Neural cell (in vitro differentiated cells): Measurements from ENCODE around the gene RBM8A. TPM values are rescaled to one million over a fixed set of nuclear protein-coding genes. Genes with fewer than 3 reads are reported as not detected.

Experiments
- H2AFZ ChIP-seq: fragments of 200-600, 300-800 bp; sonication (generic), shearing (Covaris generic); 2 replicates; pipeline ENCODE4 v1.6.0; 2014; ENCODE audit warnings: low read depth, mild to moderate bottlenecking, antibody characterized with exemption, low read length, moderate library complexity
- H3F3A ChIP-seq: fragments of 200-600 bp; shearing (Covaris generic); 2 replicates; pipeline ENCODE4 v1.6.1; 2016; ENCODE audit warnings: mild to moderate bottlenecking, moderate library complexity, mixed read lengths, antibody characterized with exemption, low read length; ENCODE audit not compliant: insufficient read depth, poor library complexity, severe bottlenecking
- H3K27ac ChIP-seq: fragments of 200-600, 300-800 bp; sonication (generic), shearing (Covaris generic); 2 replicates; pipeline ENCODE4 v1.5.1; 2014; ENCODE audit warnings: mild to moderate bottlenecking, low read length, moderate library complexity
- H3K27me3 ChIP-seq: fragments of 300-800, 200-600 bp; sonication (generic), shearing (Covaris generic); 2 replicates; pipeline ENCODE4 v1.6.0; 2014; ENCODE audit warnings: mild to moderate bottlenecking, low read depth, low read length, moderate library complexity; ENCODE audit not compliant: insufficient read depth
- H3K36me3 ChIP-seq: fragments of 300-800, 200-600 bp; sonication (generic), shearing (Covaris generic); 2 replicates; pipeline ENCODE4 v1.5.1; 2014; ENCODE audit warnings: mild to moderate bottlenecking, antibody characterized with exemption, low read length, moderate library complexity; ENCODE audit not compliant: insufficient read depth
- H3K4me2 ChIP-seq: fragments of 300-800, 200-600 bp; sonication (generic), shearing (Covaris generic); 2 replicates; pipeline ENCODE4 v1.6.0; 2014; ENCODE audit warnings: mild to moderate bottlenecking, low read length
- H3K4me3 ChIP-seq: fragments of 300-800, 200-600 bp; sonication (generic), shearing (Covaris generic); 2 replicates; pipeline ENCODE4 v1.5.1; 2014; ENCODE audit warnings: mild to moderate bottlenecking, low read length, moderate library complexity
- H3K79me2 ChIP-seq: fragments of 200-600 bp; shearing (Covaris generic); replicated peaks from 2 replicates; pipeline ENCODE4 v1.6.0; 2014; ENCODE audit warnings: mild to moderate bottlenecking, low read length, moderate library complexity; ENCODE audit not compliant: insufficient read depth
- H3K9ac ChIP-seq: fragments of 300-800, 200-600 bp; sonication (generic), shearing (Covaris generic); 2 replicates; pipeline ENCODE4 v1.6.1; 2016; ENCODE audit warnings: mild to moderate bottlenecking, low read length, mixed read lengths
- H3K9me2 ChIP-seq: fragments of 200-600 bp; shearing (Covaris generic); 2 replicates; pipeline ENCODE4 v1.6.1; 2016; ENCODE audit warnings: mild to moderate bottlenecking, low read length, mixed read lengths; ENCODE audit not compliant: insufficient read depth
- H3K9me3 ChIP-seq: fragments of 200-600, 300-800 bp; sonication (generic), shearing (Covaris generic); 2 replicates; pipeline ENCODE4 v1.6.1; 2016; ENCODE audit warnings: mild to moderate bottlenecking, mixed run types, low read length, moderate library complexity, mixed read lengths
- H4K20me1 ChIP-seq: fragments of 200-600 bp; shearing (Covaris generic); 2 replicates; pipeline ENCODE4 v1.6.1; 2016; ENCODE audit warnings: mild to moderate bottlenecking, mixed run types; ENCODE audit not compliant: insufficient read depth
- CTCF ChIP-seq: fragments of 450-650 bp; IDR thresholded peaks from 2 replicates; pipeline ENCODE4 v1.5.1; 2014; ENCODE audit warnings: antibody characterized with exemption, mild to moderate bottlenecking, moderate library complexity; ENCODE audit not compliant: poor library complexity, severe bottlenecking
- EP300 ChIP-seq: fragments of 450-650 bp; conservative IDR thresholded peaks from 2 replicates; pipeline ENCODE4 v1.6.1; 2014; ENCODE audit warnings: antibody characterized with exemption, mild to moderate bottlenecking, moderate library complexity; ENCODE audit not compliant: poor library complexity, severe bottlenecking
- EZH2 ChIP-seq: fragments of 200-600, 300-800 bp; shearing (Covaris generic), sonication (generic); IDR thresholded peaks from 2 replicates; pipeline ENCODE4 v1.6.1; 2014; ENCODE audit warnings: antibody characterized with exemption, low read length, borderline replicate concordance, mild to moderate bottlenecking; ENCODE audit not compliant: insufficient read depth, poor library complexity, severe bottlenecking
- MXI1 ChIP-seq: fragments of 450-650 bp; conservative IDR thresholded peaks from 2 replicates; pipeline ENCODE4 v1.6.1; 2014; ENCODE audit warnings: antibody characterized with exemption, mild to moderate bottlenecking; ENCODE audit not compliant: poor library complexity, severe bottlenecking
- POLR2AphosphoS5 ChIP-seq: IDR thresholded peaks from 2 replicates; pipeline ENCODE4 v1.6.1; 2012
- RAD21 ChIP-seq: fragments of 450-650 bp; conservative IDR thresholded peaks from 2 replicates; pipeline ENCODE4 v1.6.1; 2014; ENCODE audit warnings: antibody characterized with exemption, mild to moderate bottlenecking, moderate library complexity
- REST ChIP-seq: IDR thresholded peaks from 2 replicates; pipeline ENCODE4 v1.6.1; 2012; ENCODE audit warnings: borderline replicate concordance
- SMC3 ChIP-seq: fragments of 450-650 bp; conservative IDR thresholded peaks from 2 replicates; pipeline ENCODE4 v1.6.1; 2014; ENCODE audit warnings: antibody characterized with exemption, mild to moderate bottlenecking, moderate library complexity; ENCODE audit not compliant: poor library complexity
- TAF1 ChIP-seq: IDR thresholded peaks from 2 replicates; pipeline ENCODE4 v1.6.1; 2012; ENCODE audit warnings: low read depth
- polyA plus RNA-seq: library from polyadenylated mRNA; depleted of rRNA; stranded (reverse); fragments of >200 nt; gene quantifications from 2 replicates; pipeline ENCODE4 v1.2.3, GENCODE V29; 2014

The RBM8A gene
- polyA plus RNA-seq, 1 donor from 2014 or later = 366 TPM

GRCh38 chr1:145877923-145878486 lies 49.3 kb downstream of the RBM8A start:
- no peak overlapping the region for H2AFZ ChIP-seq
- H3F3A ChIP-seq = no peaks in the 10 kb centered on the region

DNA sequence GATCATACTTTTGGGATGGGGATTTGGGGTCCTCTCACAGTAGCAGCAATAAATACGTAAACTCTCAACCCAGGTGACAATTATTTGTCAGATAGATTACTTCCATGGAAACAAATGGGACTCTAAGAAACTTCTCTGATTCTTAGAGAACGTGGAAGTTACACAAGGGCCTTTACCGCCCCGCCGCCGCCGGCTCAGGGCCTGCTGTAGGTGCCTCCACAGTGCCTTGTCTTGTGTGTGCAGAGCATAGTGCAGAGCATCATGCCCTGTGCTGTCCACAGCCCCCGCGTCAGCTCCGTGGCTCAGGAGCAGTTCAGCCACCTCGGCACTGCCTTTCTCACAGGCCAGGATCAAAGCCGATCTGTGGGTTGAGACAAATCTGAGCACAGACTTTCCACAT lies 52.6 kb downstream of the RBM8A start:
- no peaks in the 10 kb centered on the region for H3K9me3 ChIP-seq
- H3K4me2 ChIP-seq = no peak overlapping the region
- H3K36me3 ChIP-seq = no peaks in the 10 kb centered on the region
- H3K27ac ChIP-seq = no peak overlapping the region
- no peak overlapping the region for H2AFZ ChIP-seq
- no peaks in the 10 kb centered on the region for H3F3A ChIP-seq
- no peaks in the 10 kb centered on the region for H3K79me2 ChIP-seq
- peaks cover 8% of the 10 kb centered on the region for H3K27me3 ChIP-seq
- H3K9me2 ChIP-seq = no peaks in the 10 kb centered on the region
- no peak overlapping the region for H3K4me3 ChIP-seq
- no peak overlapping the region for H3K9ac ChIP-seq
- H4K20me1 ChIP-seq = no peaks in the 10 kb centered on the region
- TF ChIP-seq SMC3 (no peak), MXI1 (no peak), REST (no peak), RAD21 (no peak), EZH2 (no peak), TAF1 (no peak), EP300 (no peak), POLR2AphosphoS5 (no peak)

More at GRCh38 chr1:145877923-145878486, 49.3 kb downstream of the RBM8A start:
- Histone ChIP-seq H3K4me2 (no peak overlapping the region), H3K9me2 (no peaks in the 10 kb centered on the region), H3K9me3 (no peaks in the 10 kb centered on the region), H3K4me3 (no peak overlapping the region), H4K20me1 (no peaks in the 10 kb centered on the region), H3K27me3 (no peaks in the 10 kb centered on the region), H3K36me3 (no peaks in the 10 kb centered on the region), H3K27ac (no peak overlapping the region), H3K9ac (no peak overlapping the region), H3K79me2 (no peaks in the 10 kb centered on the region)
- TF ChIP-seq EZH2 (no peak), MXI1 (no peak), RAD21 (no peak), POLR2AphosphoS5 (no peak), REST (no peak), CTCF (no peak), SMC3 (no peak), TAF1 (no peak), EP300 (no peak)
